GM21737 (cell line): ENCODE measurements around the gene FUNDC2.
A peak's percentile ranks its signal among the peaks of the same experiment; 100 is the strongest.

ENCODE experiments used
- ATAC-seq: cut with Tn5 transposase; IDR thresholded peaks from one replicate; pipeline ENCODE4 v1.9.1; 2021; ENCODE audit warnings: mild to moderate bottlenecking, moderate library complexity; ENCODE audit not compliant: unreplicated experiment

FUNDC2 gene

GRCh38 chrX:155069414-155069813 is 42.8 kb downstream of the FUNDC2 start:
- ATAC-seq, result no peak

GRCh38 chrX:155070038-155070437 is 43.4 kb downstream of the FUNDC2 start:
- ATAC-seq, result no peak

GRCh38 chrX:155070663-155070974 is 44.0 kb downstream of the FUNDC2 start:
- ATAC-seq, result peak; percentile 22

GRCh38 chrX:155070975-155071693 is 44.5 kb downstream of the FUNDC2 start, which contains the start of the genes BRCC3, CMC4 and MTCP1:
Gene BRCC3, plus strand, starts transcription at chrX:155071508. Its CDS starts 20 bp downstream, at chrX:155071528.
Gene CMC4, minus strand, starts transcription at chrX:155071136. Its CDS starts 7,113 bp downstream, at chrX:155064023.
Gene MTCP1, minus strand, starts transcription at chrX:155071136. Its CDS starts 5,126 bp downstream, at chrX:155066010.
- ATAC-seq, result peak; percentile 89

GRCh38 chrX:155071694-155072280 is 45.1 kb downstream of the FUNDC2 start:
- peak; percentile 13 for ATAC-seq

GRCh38 chrX:155086202-155086840 is 59.7 kb downstream of the FUNDC2 start:
- no peak for ATAC-seq

- ATAC-seq, result no peak
These were observed 60.5 kb downstream of the FUNDC2 start for GRCh38 chrX:155086961-155087735.

GRCh38 chrX:155094468-155095061 is 67.9 kb downstream of the FUNDC2 start:
- ATAC-seq, result no peak

- ATAC-seq, result no peak
These were observed 79.3 kb downstream of the FUNDC2 start for GRCh38 chrX:155105919-155106318.

- ATAC-seq, result no peak
These were observed 81.8 kb downstream of the FUNDC2 start for GRCh38 chrX:155108427-155108826.
